T1000 (cell line): ENCODE measurements around the gene NFIL3.

Experiments used
- DNase-seq: peaks from one replicate; lab custom pipeline; 2025; ENCODE audit warnings: mixed read lengths; lab: John Stamatoyannopoulos, UW

The NFIL3 gene

GRCh38 chr9:91421971-91422757 is 1.5 kb downstream of the NFIL3 start:
- DNase-seq: no peak

- DNase-seq: no peak
These were observed 2.4 kb downstream of the NFIL3 start for GRCh38 chr9:91421128-91421765.

- no peak for DNase-seq
These were observed 3.0 kb downstream of the NFIL3 start for GRCh38 chr9:91420501-91421127.

GRCh38 chr9:91419222-91420191 is 4.1 kb downstream of the NFIL3 start:
- DNase-seq: peak; percentile 30

- DNase-seq: no peak
These were observed 5.4 kb downstream of the NFIL3 start for GRCh38 chr9:91418215-91418610.

- DNase-seq: no peak
These were observed 5.9 kb downstream of the NFIL3 start for GRCh38 chr9:91417602-91418214.

- DNase-seq: no peak
These were observed 7.4 kb downstream of the NFIL3 start for GRCh38 chr9:91416096-91416712.

GRCh38 chr9:91415290-91415689 is 8.3 kb downstream of the NFIL3 start:
- no peak for DNase-seq

- DNase-seq: no peak
These were observed 10.7 kb downstream of the NFIL3 start for GRCh38 chr9:91412941-91413340.

- no peak for DNase-seq
These were observed 12.4 kb downstream of the NFIL3 start for GRCh38 chr9:91411096-91411771.

- no peak for DNase-seq
These were observed 13.5 kb downstream of the NFIL3 start for GRCh38 chr9:91410161-91410560.

- DNase-seq: no peak
These were observed 15.2 kb downstream of the NFIL3 start for GRCh38 chr9:91408475-91408874.

- DNase-seq: no peak
These were observed 15.9 kb downstream of the NFIL3 start for GRCh38 chr9:91407580-91408318.

GRCh38 chr9:91405343-91406077 is 18.1 kb downstream of the NFIL3 start:
- DNase-seq: no peak

GRCh38 chr9:91403665-91404543 is 19.7 kb downstream of the NFIL3 start:
- DNase-seq: no peak

GRCh38 chr9:91398926-91399325 is 24.7 kb downstream of the NFIL3 start:
- no peak for DNase-seq

- DNase-seq: no peak
These were observed 27.8 kb downstream of the NFIL3 start for GRCh38 chr9:91395553-91396471.
